Activated T-cell treated with anti-CD3 and anti-CD28 coated beads, Interleukin-2, amount 50 U/mL, for 24 hours (primary cell): ENCODE data around the gene DUS4L.
A peak's percentile ranks its signal among the peaks of the same experiment; 100 is the strongest.

Source experiments
- DNase-seq: peaks from one replicate; pipeline ENCODE4 v3.0.0-alpha.2; 2020
- H3K27ac Mint-ChIP-seq: 2 replicates; pipeline ENCODE4 v1.8.0; 2020; ENCODE audit warnings: mild to moderate bottlenecking, mixed read lengths
- H3K27me3 Mint-ChIP-seq: 2 replicates; pipeline ENCODE4 v1.8.0; 2020; ENCODE audit warnings: mixed read lengths
- H3K36me3 Mint-ChIP-seq: 2 replicates; pipeline ENCODE4 v1.8.0; 2020; ENCODE audit warnings: low read depth, mixed read lengths
- H3K4me1 Mint-ChIP-seq: 2 replicates; pipeline ENCODE4 v1.8.0; 2020; ENCODE audit warnings: low read depth, mixed read lengths
- H3K4me3 Mint-ChIP-seq: 2 replicates; pipeline ENCODE4 v1.8.0; 2020; ENCODE audit warnings: mild to moderate bottlenecking, moderate library complexity, mixed read lengths
- H3K9me3 Mint-ChIP-seq: 2 replicates; pipeline ENCODE4 v1.8.0; 2020; ENCODE audit warnings: mixed read lengths

DUS4L gene

GRCh38 chr7:107563081-107563774 is 543 bp upstream of the DUS4L start:
- no peaks in the 10 kb centered on the region for H3K9me3 Mint-ChIP-seq
- peaks cover 40% of the 10 kb centered on the region for H3K36me3 Mint-ChIP-seq
- no peak for DNase-seq
- H3K4me1 Mint-ChIP-seq, result peaks cover 67% of the 10 kb centered on the region
- H3K27ac Mint-ChIP-seq, result peak overlapping the region; percentile 98
- H3K4me3 Mint-ChIP-seq, result peak overlapping the region; percentile 93
- no peaks in the 10 kb centered on the region for H3K27me3 Mint-ChIP-seq

- DNase-seq, result no peak
- Mint-ChIP-seq H3K9me3 (no peaks in the 10 kb centered on the region), H3K4me1 (peaks cover 62% of the 10 kb centered on the region), H3K27ac (peak overlapping the region; percentile 98), H3K36me3 (peaks cover 49% of the 10 kb centered on the region), H3K27me3 (no peaks in the 10 kb centered on the region), H3K4me3 (peak overlapping the region; percentile 93)
Measured at GRCh38 chr7:107564553-107565298, 955 bp downstream of the DUS4L start.

GRCh38 chr7:107570298-107570697 is 6.5 kb downstream of the DUS4L start:
- H3K4me1 Mint-ChIP-seq, result peaks cover 16% of the 10 kb centered on the region
- no peak for DNase-seq
- no peaks in the 10 kb centered on the region for H3K27me3 Mint-ChIP-seq
- no peaks in the 10 kb centered on the region for H3K9me3 Mint-ChIP-seq
- no peak overlapping the region for H3K27ac Mint-ChIP-seq
- no peak overlapping the region for H3K4me3 Mint-ChIP-seq
- H3K36me3 Mint-ChIP-seq, result peaks cover 73% of the 10 kb centered on the region

GRCh38 chr7:107573537-107573936 is 9.8 kb downstream of the DUS4L start:
- Mint-ChIP-seq H3K4me1 (peaks cover 6% of the 10 kb centered on the region), H3K27me3 (no peaks in the 10 kb centered on the region), H3K4me3 (no peak overlapping the region), H3K9me3 (no peaks in the 10 kb centered on the region), H3K36me3 (peaks cover 73% of the 10 kb centered on the region), H3K27ac (no peak overlapping the region)
- no peak for DNase-seq

GRCh38 chr7:107579554-107579884 is 15.7 kb downstream of the DUS4L start:
- peaks cover 22% of the 10 kb centered on the region for H3K4me1 Mint-ChIP-seq
- no peaks in the 10 kb centered on the region for H3K27me3 Mint-ChIP-seq
- H3K9me3 Mint-ChIP-seq, result no peaks in the 10 kb centered on the region
- peaks cover 43% of the 10 kb centered on the region for H3K36me3 Mint-ChIP-seq
- H3K4me3 Mint-ChIP-seq, result peak overlapping the region; percentile 93
- H3K27ac Mint-ChIP-seq, result peak overlapping the region; percentile 94
- no peak for DNase-seq

GRCh38 chr7:107579885-107580715 is 16.3 kb downstream of the DUS4L start, which contains the start of gene BCAP29:
Gene BCAP29, plus strand, starts transcription at chr7:107580246. Its CDS starts 527 bp downstream, at chr7:107580773.
- Mint-ChIP-seq H3K4me1 (peaks cover 22% of the 10 kb centered on the region), H3K27ac (peak within 1 kb of the TSS; percentile 94), H3K27me3 (no peaks in the 10 kb centered on the region), H3K9me3 (no peaks in the 10 kb centered on the region), H3K4me3 (peak within 1 kb of the TSS; percentile 93), H3K36me3 (peaks cover 43% of the 10 kb centered on the region)
- DNase-seq, result peak; percentile 82

GRCh38 chr7:107580716-107581383 is 17.1 kb downstream of the DUS4L start:
- H3K27ac Mint-ChIP-seq, result peak overlapping the region; percentile 61
- H3K4me1 Mint-ChIP-seq, result peaks cover 22% of the 10 kb centered on the region
- H3K9me3 Mint-ChIP-seq, result no peaks in the 10 kb centered on the region
- peaks cover 42% of the 10 kb centered on the region for H3K36me3 Mint-ChIP-seq
- H3K4me3 Mint-ChIP-seq, result peak overlapping the region; percentile 93
- H3K27me3 Mint-ChIP-seq, result no peaks in the 10 kb centered on the region
- DNase-seq, result no peak

- H3K9me3 Mint-ChIP-seq, result no peaks in the 10 kb centered on the region
- H3K27me3 Mint-ChIP-seq, result no peaks in the 10 kb centered on the region
- no peak overlapping the region for H3K27ac Mint-ChIP-seq
- H3K36me3 Mint-ChIP-seq, result peaks cover 40% of the 10 kb centered on the region
- H3K4me3 Mint-ChIP-seq, result peak overlapping the region; percentile 93
- H3K4me1 Mint-ChIP-seq, result peaks cover 22% of the 10 kb centered on the region
- no peak for DNase-seq
Measured at GRCh38 chr7:107581387-107582013, 17.7 kb downstream of the DUS4L start.

GRCh38 chr7:107582875-107583274 is 19.1 kb downstream of the DUS4L start:
- no peak for DNase-seq
- Mint-ChIP-seq H3K9me3 (no peaks in the 10 kb centered on the region), H3K27ac (no peak overlapping the region), H3K36me3 (peaks cover 41% of the 10 kb centered on the region), H3K27me3 (no peaks in the 10 kb centered on the region), H3K4me3 (no peak overlapping the region), H3K4me1 (peaks cover 22% of the 10 kb centered on the region)

GRCh38 chr7:107584716-107585115 is 20.9 kb downstream of the DUS4L start:
- Mint-ChIP-seq H3K9me3 (no peaks in the 10 kb centered on the region), H3K4me3 (no peak overlapping the region), H3K27me3 (no peaks in the 10 kb centered on the region), H3K27ac (no peak overlapping the region), H3K36me3 (peaks cover 39% of the 10 kb centered on the region), H3K4me1 (peaks cover 16% of the 10 kb centered on the region)
- DNase-seq, result no peak

- no peaks in the 10 kb centered on the region for H3K4me1 Mint-ChIP-seq
- DNase-seq, result no peak
- H3K27ac Mint-ChIP-seq, result no peak overlapping the region
- no peak overlapping the region for H3K4me3 Mint-ChIP-seq
- H3K36me3 Mint-ChIP-seq, result peaks cover 40% of the 10 kb centered on the region
- no peaks in the 10 kb centered on the region for H3K9me3 Mint-ChIP-seq
- H3K27me3 Mint-ChIP-seq, result no peaks in the 10 kb centered on the region
Measured at GRCh38 chr7:107588529-107589130, 24.9 kb downstream of the DUS4L start.

GRCh38 chr7:107591421-107591820 is 27.6 kb downstream of the DUS4L start:
- no peak for DNase-seq
- Mint-ChIP-seq H3K27me3 (no peaks in the 10 kb centered on the region), H3K36me3 (peaks cover 38% of the 10 kb centered on the region), H3K27ac (no peak overlapping the region), H3K4me3 (no peak overlapping the region), H3K4me1 (no peaks in the 10 kb centered on the region), H3K9me3 (no peaks in the 10 kb centered on the region)

- no peak for DNase-seq
- Mint-ChIP-seq H3K4me3 (no peak overlapping the region), H3K4me1 (no peaks in the 10 kb centered on the region), H3K27me3 (no peaks in the 10 kb centered on the region), H3K9me3 (no peaks in the 10 kb centered on the region), H3K36me3 (peaks cover 34% of the 10 kb centered on the region), H3K27ac (no peak overlapping the region)
Measured at GRCh38 chr7:107592361-107593024, 28.7 kb downstream of the DUS4L start.
